Loucy (cell line): Measurements from ENCODE around the gene TTC32.

Experiments used
- EZH2phosphoT487 ChIP-seq: fragments of 200-600 bp; IDR thresholded peaks from 2 replicates; pipeline ENCODE4 v1.6.1; 2018; ENCODE audit warnings: antibody characterized with exemption, mild to moderate bottlenecking, moderate library complexity, borderline replicate concordance
- TF ChIP-seq, protein P1 (sequence below): fragments of 200-600 bp; sonication (generic); conservative IDR thresholded peaks from 2 replicates; pipeline ENCODE4 v1.5.1; 2014; ENCODE audit warnings: mild to moderate bottlenecking, antibody characterized with exemption, low read length

DNA sequence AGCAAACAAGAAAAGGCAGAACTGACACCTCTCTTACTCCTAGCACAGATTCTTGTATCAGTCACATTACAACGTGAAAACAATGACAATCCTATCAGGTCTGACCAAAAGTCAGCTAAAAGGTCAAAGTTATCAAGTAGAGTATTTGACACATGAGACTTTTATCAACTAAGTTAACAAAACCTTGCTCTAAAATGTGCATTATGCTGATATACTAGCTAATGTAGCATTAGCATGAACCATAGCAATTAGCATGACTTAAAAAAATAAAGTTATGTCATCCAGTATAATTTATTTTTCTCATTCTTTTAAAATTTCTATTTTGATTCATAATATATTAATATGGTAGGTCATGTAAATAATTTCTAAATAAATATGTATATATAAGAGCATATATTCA lies 41.4 kb upstream of the TTC32 start:
- TF ChIP-seq, protein P1, sequence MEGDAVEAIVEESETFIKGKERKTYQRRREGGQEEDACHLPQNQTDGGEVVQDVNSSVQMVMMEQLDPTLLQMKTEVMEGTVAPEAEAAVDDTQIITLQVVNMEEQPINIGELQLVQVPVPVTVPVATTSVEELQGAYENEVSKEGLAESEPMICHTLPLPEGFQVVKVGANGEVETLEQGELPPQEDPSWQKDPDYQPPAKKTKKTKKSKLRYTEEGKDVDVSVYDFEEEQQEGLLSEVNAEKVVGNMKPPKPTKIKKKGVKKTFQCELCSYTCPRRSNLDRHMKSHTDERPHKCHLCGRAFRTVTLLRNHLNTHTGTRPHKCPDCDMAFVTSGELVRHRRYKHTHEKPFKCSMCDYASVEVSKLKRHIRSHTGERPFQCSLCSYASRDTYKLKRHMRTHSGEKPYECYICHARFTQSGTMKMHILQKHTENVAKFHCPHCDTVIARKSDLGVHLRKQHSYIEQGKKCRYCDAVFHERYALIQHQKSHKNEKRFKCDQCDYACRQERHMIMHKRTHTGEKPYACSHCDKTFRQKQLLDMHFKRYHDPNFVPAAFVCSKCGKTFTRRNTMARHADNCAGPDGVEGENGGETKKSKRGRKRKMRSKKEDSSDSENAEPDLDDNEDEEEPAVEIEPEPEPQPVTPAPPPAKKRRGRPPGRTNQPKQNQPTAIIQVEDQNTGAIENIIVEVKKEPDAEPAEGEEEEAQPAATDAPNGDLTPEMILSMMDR, result no peak
- no peak for TF ChIP-seq EZH2phosphoT487
